Body of pancreas (tissue), 4 donors: ENCODE measurements around the gene RNF166. TPM values are rescaled to one million over a fixed set of nuclear protein-coding genes. Genes with fewer than 3 reads are reported as not detected.

ENCODE experiments used
- ATAC-seq: fragments of 150-250 bp; one replicate; pipeline ENCODE4 v1.9.1; 2016
- DNase-seq, 4 donors: peaks; one replicate each; pipeline ENCODE4 v3.0.0-alpha.2; 2019
- H3K27ac ChIP-seq, 4 donors: fragments of 200-600 bp; sonication (generic); 1 replicate in 3 of 4; 2 replicates in 1 of 4; pipeline versions ENCODE4 v1.5.1 to v1.6.1; 2016 to 2019; ENCODE audit warnings: mild to moderate bottlenecking in 1 of 4, mixed read lengths in 1 of 4, moderate library complexity in 1 of 4
- H3K27me3 ChIP-seq, 2 donors: fragments of 200-600 bp; sonication (generic); one replicate each; pipeline ENCODE4 v1.6.0; 2016; ENCODE audit warnings: mild to moderate bottlenecking in 1 of 2
- H3K36me3 ChIP-seq, 2 donors: fragments of 200-600 bp; sonication (generic); replicated peaks in 1 of 2; 2 replicates each; pipeline ENCODE4 v1.5.1; 2016; ENCODE audit warnings: low read depth in 2 of 2; ENCODE audit not compliant: insufficient read depth in 1 of 2
- H3K4me1 ChIP-seq: fragments of 200-600 bp; sonication (generic); one replicate; pipeline ENCODE4 v1.6.0; 2016
- H3K4me3 ChIP-seq, 2 donors: fragments of 200-600 bp; sonication (generic); 1 replicate in 1 of 2; 2 replicates in 1 of 2; pipeline ENCODE4 v1.5.1; 2016 to 2019
- H3K9me3 ChIP-seq, 3 donors: fragments of 200-600 bp; sonication (generic); 1 replicate in 2 of 3; 2 replicates in 1 of 3; pipeline ENCODE4 v1.5.1; 2016
- CTCF ChIP-seq, 7 experiments: fragments of 450-650 bp in 4 of 7; fragments of 200-600 bp in 3 of 7; sonication (generic) in 3 of 7; IDR thresholded peaks; one replicate each; pipeline ENCODE4 v1.5.1; 2016 to 2019; ENCODE audit warnings: antibody characterized with exemption in 7 of 7
- POLR2A ChIP-seq, 3 donors: fragments of 450-650 bp; IDR thresholded peaks; one replicate each; pipeline ENCODE4 v1.6.1; 2016; ENCODE audit warnings: antibody characterized with exemption in 3 of 3, mild to moderate bottlenecking in 2 of 3
- WGBS, 2 donors: methylation state at CpG; one replicate each; pipeline ENCODE4 v1.1.5; 2017; 5-methylcytosine and 5-hydroxymethylcytosine counted together
- intact Hi-C: fragments of 100-400 bp; cut with DNase I; formaldehyde crosslinking; loops from one replicate; pipeline ENCODE4 v1.15.1; 2023
- total RNA-seq, 2 donors: library from RNA; depleted of rRNA; stranded (reverse); fragments of >200 nt; gene quantifications; one replicate each; pipeline ENCODE4 v1.1.0, GENCODE V29; 2016

Gene RNF166
- total RNA-seq, 2 donors from 2014 or later, result 16.6 to 27.7 TPM

- 21 to 58% methylated on average over 5 to 6 of the region's 10 CpGs for WGBS, 2 donors
Observed at GRCh38 chr16:88687254-88687576, 19.0 kb downstream of the RNF166 start.

GRCh38 chr16:88686439-88687253 lies 19.6 kb downstream of the RNF166 start, which contains the start of gene SNAI3:
SNAI3 (minus strand) TSS chr16:88686507; CDS start chr16:88686406, 101 bp downstream.
- peaks cover 40% of the 10 kb centered on the region for H3K4me1 ChIP-seq
- WGBS, 2 donors, result 6 to 27% methylated on average over 6 to 65 of the region's 65 CpGs
- ATAC-seq, result peak; percentile 84
- no peaks in the 10 kb centered on the region for H3K27me3 ChIP-seq
- peak within 1 kb of the TSS; percentile 67 to 74 for H3K4me3 ChIP-seq
- intact Hi-C loops, result loop anchor here (10.0 kb wide), 1 partner anchor 72 kb away; no protein-coding TSS in a partner anchor
- no peak for TF ChIP-seq CTCF (IDR thresholded peaks at IDR 0.05)
- TF ChIP-seq POLR2A (IDR thresholded peaks at IDR 0.05), result peak in 2 of 3 donors; percentile 19 to 25
- H3K9me3 ChIP-seq, result no peaks in the 10 kb centered on the region
- DNase-seq, result peak; percentile 85 to 94 (median 88)
- H3K27ac ChIP-seq, result peak within 1 kb of the TSS; percentile 25 to 80 (median 59)
- no peaks in the 10 kb centered on the region for H3K36me3 ChIP-seq

More at GRCh38 chr16:88687254-88687576, 19.0 kb downstream of the RNF166 start:
- no peak for DNase-seq
- Histone ChIP-seq H3K36me3 (no peaks in the 10 kb centered on the region), H3K9me3 (no peaks in the 10 kb centered on the region), H3K27me3 (no peaks in the 10 kb centered on the region), H3K27ac (peak overlapping the region in 3 of 4 donors; percentile 56 to 80 (median 62)), H3K4me1 (peaks cover 40% of the 10 kb centered on the region), H3K4me3 (no peak overlapping the region)
- TF ChIP-seq POLR2A (IDR thresholded peaks at IDR 0.05) (no peak), CTCF (IDR thresholded peaks at IDR 0.05) (no peak)
- intact Hi-C loops, result loop anchor here (10.0 kb wide), 1 partner anchor 72 kb away; no protein-coding TSS in a partner anchor
- no peak for ATAC-seq

GRCh38 chr16:88686062-88686438 lies 20.2 kb downstream of the RNF166 start:
- H3K27ac ChIP-seq, result peak overlapping the region; percentile 25 to 80 (median 59)
- H3K4me3 ChIP-seq, result peak overlapping the region; percentile 67 to 74
- peak; percentile 37 for ATAC-seq
- no peaks in the 10 kb centered on the region for H3K9me3 ChIP-seq
- no peak for TF ChIP-seq POLR2A (IDR thresholded peaks at IDR 0.05)
- no peak for TF ChIP-seq CTCF (IDR thresholded peaks at IDR 0.05)
- WGBS, 2 donors, result 0% methylated on average over 3 to 25 of the region's 25 CpGs
- no peaks in the 10 kb centered on the region for H3K27me3 ChIP-seq
- no peaks in the 10 kb centered on the region for H3K36me3 ChIP-seq
- intact Hi-C loops, result loop anchor here (10.0 kb wide), 1 partner anchor 71 kb away; no protein-coding TSS in a partner anchor
- DNase-seq, result peak; percentile 53 to 77 (median 62)
- peaks cover 40% of the 10 kb centered on the region for H3K4me1 ChIP-seq

GRCh38 chr16:88685156-88686061 lies 20.8 kb downstream of the RNF166 start:
- Histone ChIP-seq H3K9me3 (no peaks in the 10 kb centered on the region), H3K27me3 (no peaks in the 10 kb centered on the region), H3K36me3 (no peaks in the 10 kb centered on the region), H3K27ac (peak overlapping the region in 3 of 4 donors; percentile 56 to 80 (median 62)), H3K4me3 (peak overlapping the region; percentile 67 to 74), H3K4me1 (peaks cover 40% of the 10 kb centered on the region)
- TF ChIP-seq POLR2A (IDR thresholded peaks at IDR 0.05) (no peak), CTCF (IDR thresholded peaks at IDR 0.05) (peak in 6 of 7 experiments; percentile 29 to 52 (median 42))
- intact Hi-C loops, result loop anchor here (10.0 kb wide), 1 partner anchor 71 kb away; no protein-coding TSS in a partner anchor
- peak in 3 of 4 donors; percentile 34 to 56 (median 42) for DNase-seq
- no peak for ATAC-seq
- WGBS, 2 donors, result 3 to 8% methylated on average over 8 to 32 of the region's 33 CpGs
